Measurements from ENCODE around the gene NTM. TPM values are rescaled to one million over a fixed set of nuclear protein-coding genes. Genes with fewer than 3 reads are reported as not detected.

Gene NTM
- total RNA-seq, 2 donors from 2014 or later, result 0.26 to 3.6 TPM

DNA sequence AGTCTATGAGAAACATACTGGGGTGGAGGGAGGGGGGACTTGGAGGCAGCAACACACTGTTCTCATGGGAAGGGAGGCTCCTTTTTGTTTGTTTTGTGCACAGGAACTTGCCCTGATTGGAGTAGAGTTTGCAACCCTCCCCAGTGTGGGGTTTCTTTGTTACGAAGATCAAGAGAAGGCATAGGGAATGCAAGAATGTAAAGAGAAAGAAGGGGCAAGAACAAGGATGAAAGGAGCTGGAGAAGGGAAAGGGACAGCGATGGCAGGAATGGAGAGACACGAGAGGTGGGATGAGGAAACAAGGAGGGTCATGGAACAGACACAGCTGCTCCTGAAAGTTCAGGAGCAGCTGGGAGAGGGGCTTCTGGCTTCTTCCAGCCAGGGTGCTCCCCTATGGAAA is 611.7 kb downstream of the NTM start:
- H3K4me3 ChIP-seq, result no peak overlapping the region
- no peaks in the 10 kb centered on the region for H3K4me1 ChIP-seq
- DNase-seq (no peak), ATAC-seq (no peak)
- no peak overlapping the region for H3K27ac ChIP-seq
- WGBS, 2 donors, result 20 to 23% methylated on average over 3 of the region's 3 CpGs
- intact Hi-C loops (cut with DNase I), result no loop called here
- H3K27me3 ChIP-seq, result no peaks in the 10 kb centered on the region
- no peaks in the 10 kb centered on the region for H3K9me3 ChIP-seq
- no peaks in the 10 kb centered on the region for H3K36me3 ChIP-seq (replicated peaks in 1 of 2; ENCODE audit: insufficient read depth in 1 of 2, low read depth in 2 of 2)
- TF ChIP-seq POLR2A (IDR thresholded peaks at IDR 0.05), result no peak
- TF ChIP-seq, protein P1, sequence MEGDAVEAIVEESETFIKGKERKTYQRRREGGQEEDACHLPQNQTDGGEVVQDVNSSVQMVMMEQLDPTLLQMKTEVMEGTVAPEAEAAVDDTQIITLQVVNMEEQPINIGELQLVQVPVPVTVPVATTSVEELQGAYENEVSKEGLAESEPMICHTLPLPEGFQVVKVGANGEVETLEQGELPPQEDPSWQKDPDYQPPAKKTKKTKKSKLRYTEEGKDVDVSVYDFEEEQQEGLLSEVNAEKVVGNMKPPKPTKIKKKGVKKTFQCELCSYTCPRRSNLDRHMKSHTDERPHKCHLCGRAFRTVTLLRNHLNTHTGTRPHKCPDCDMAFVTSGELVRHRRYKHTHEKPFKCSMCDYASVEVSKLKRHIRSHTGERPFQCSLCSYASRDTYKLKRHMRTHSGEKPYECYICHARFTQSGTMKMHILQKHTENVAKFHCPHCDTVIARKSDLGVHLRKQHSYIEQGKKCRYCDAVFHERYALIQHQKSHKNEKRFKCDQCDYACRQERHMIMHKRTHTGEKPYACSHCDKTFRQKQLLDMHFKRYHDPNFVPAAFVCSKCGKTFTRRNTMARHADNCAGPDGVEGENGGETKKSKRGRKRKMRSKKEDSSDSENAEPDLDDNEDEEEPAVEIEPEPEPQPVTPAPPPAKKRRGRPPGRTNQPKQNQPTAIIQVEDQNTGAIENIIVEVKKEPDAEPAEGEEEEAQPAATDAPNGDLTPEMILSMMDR (IDR thresholded peaks at IDR 0.05), result no peak

DNA sequence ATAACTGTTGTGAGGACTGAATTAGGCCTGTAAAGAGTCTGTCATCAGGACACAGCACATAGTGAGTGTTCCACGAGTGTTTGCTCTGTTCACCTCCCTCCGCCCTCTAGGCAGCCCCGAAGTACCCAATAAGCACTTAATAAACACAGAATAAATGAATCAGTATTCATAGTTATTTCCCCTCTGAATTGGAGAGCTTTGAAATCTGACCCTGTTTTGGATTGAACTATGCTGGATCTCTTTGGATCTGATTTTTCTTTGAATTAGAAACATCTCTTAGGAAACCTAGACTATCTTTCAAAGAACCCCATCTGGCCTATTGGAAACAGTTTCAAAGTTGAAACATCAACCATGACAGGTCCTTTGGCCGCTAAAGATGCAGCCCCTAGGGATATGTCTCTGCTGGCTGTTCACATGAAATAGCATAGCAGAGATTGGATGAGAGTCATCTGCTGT is 615.5 kb downstream of the NTM start:
- Histone ChIP-seq H3K36me3 (replicated peaks in 1 of 2; ENCODE audit: insufficient read depth in 1 of 2, low read depth in 2 of 2) (no peaks in the 10 kb centered on the region), H3K27ac (no peak overlapping the region), H3K4me3 (no peak overlapping the region), H3K27me3 (no peaks in the 10 kb centered on the region), H3K9me3 (no peaks in the 10 kb centered on the region), H3K4me1 (no peaks in the 10 kb centered on the region)
- TF ChIP-seq, protein P1 (IDR thresholded peaks at IDR 0.05), result no peak
- no peak for TF ChIP-seq POLR2A (IDR thresholded peaks at IDR 0.05)
- 53 to 56% methylated on average over 4 of the region's 4 CpGs for WGBS, 2 donors
- intact Hi-C loops (cut with DNase I), result no loop called here
- DNase-seq, result no peak
- no peak for ATAC-seq

DNA sequence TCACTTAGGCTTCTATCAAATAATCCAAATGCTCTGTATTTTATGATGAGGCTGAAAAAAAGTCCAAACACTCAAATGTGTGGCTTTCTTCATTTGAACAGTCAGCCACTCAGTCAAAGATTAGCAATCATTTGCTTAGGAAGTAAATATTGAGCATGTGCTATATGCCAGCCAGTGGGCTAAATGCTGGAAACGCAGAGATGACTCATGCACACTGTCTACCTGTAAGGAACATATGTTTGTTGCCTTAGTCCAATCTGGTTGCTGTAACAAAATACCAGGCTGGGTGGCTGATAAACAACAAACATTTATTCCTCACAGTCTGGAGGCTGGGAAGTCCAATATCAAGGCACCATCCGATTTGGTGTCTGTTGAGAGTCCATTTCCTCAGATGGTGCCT is 617.3 kb downstream of the NTM start:
- 66 to 70% methylated on average over 2 of the region's 2 CpGs for WGBS, 2 donors
- DNase-seq, result no peak
- Histone ChIP-seq H3K4me1 (no peaks in the 10 kb centered on the region), H3K4me3 (no peak overlapping the region), H3K27me3 (no peaks in the 10 kb centered on the region), H3K27ac (no peak overlapping the region), H3K36me3 (replicated peaks in 1 of 2; ENCODE audit: insufficient read depth in 1 of 2, low read depth in 2 of 2) (no peaks in the 10 kb centered on the region), H3K9me3 (no peaks in the 10 kb centered on the region)
- intact Hi-C loops (cut with DNase I), result no loop called here
- TF ChIP-seq, protein P1 (IDR thresholded peaks at IDR 0.05), result no peak
- TF ChIP-seq POLR2A (IDR thresholded peaks at IDR 0.05), result no peak
- no peak for ATAC-seq

DNA sequence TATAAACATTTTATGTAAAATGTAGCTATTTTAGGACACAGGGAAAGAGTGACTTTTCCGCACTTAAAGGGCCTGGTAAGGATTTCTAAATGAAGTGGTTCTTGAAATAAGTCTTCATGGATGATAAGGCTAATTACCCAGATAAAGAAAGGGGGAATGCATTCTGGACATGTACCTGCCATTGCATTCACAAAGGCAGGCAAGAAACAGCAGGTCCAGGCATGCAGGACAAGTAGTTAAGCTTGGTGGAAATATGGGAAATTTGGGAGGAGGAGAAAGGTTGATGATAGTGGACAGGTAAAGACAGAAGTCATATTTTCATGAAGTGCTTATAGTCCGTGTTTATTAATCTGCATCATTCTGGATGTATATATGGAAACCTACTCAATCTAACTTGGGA is 621.2 kb downstream of the NTM start:
- Histone ChIP-seq H3K4me3 (no peak overlapping the region), H3K27ac (no peak overlapping the region), H3K36me3 (replicated peaks in 1 of 2; ENCODE audit: insufficient read depth in 1 of 2, low read depth in 2 of 2) (no peaks in the 10 kb centered on the region), H3K4me1 (no peaks in the 10 kb centered on the region), H3K27me3 (no peaks in the 10 kb centered on the region), H3K9me3 (peaks cover 0 to 4% (median 0%) of the 10 kb centered on the region in 3 donors)
- DNase-seq (no peak), ATAC-seq (no peak)
- intact Hi-C loops (cut with DNase I), result no loop called here
- 71 to 75% methylated on average over 2 of the region's 2 CpGs for WGBS, 2 donors
- TF ChIP-seq, protein P1 (IDR thresholded peaks at IDR 0.05), result no peak
- TF ChIP-seq POLR2A (IDR thresholded peaks at IDR 0.05), result no peak

DNA sequence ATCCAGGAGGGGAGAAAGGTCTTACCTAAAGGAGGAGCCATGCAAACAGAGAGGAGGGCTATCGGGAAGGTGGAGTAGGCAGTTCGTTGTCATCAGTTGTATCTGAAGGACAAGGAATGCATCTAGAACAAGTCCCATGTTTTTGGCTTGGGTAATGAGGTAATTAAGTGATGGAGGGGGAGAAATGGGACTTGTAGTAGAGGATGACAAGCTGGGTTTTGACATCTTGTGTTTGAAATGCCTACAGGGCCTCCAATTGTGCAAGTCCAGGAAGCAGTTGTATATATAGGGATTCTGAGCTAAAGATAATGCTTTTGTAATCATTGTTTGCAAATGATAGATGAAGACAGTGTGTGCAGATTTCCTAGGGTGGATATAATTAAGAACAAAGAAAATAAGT is 622.8 kb downstream of the NTM start:
- 58 to 65% methylated on average over 2 of the region's 2 CpGs for WGBS, 2 donors
- ATAC-seq (no peak), DNase-seq (no peak)
- no peak overlapping the region for H3K27ac ChIP-seq
- no peaks in the 10 kb centered on the region for H3K4me1 ChIP-seq
- H3K27me3 ChIP-seq, result no peaks in the 10 kb centered on the region
- TF ChIP-seq POLR2A (IDR thresholded peaks at IDR 0.05), result no peak
- TF ChIP-seq, protein P1 (IDR thresholded peaks at IDR 0.05), result no peak
- peaks cover 0 to 8% (median 0%) of the 10 kb centered on the region in 3 donors for H3K9me3 ChIP-seq
- intact Hi-C loops (cut with DNase I), result no loop called here
- H3K4me3 ChIP-seq, result no peak overlapping the region
- no peaks in the 10 kb centered on the region for H3K36me3 ChIP-seq (replicated peaks in 1 of 2; ENCODE audit: insufficient read depth in 1 of 2, low read depth in 2 of 2)
